ENCODE measurements around the gene SLC35A2.

DNA sequence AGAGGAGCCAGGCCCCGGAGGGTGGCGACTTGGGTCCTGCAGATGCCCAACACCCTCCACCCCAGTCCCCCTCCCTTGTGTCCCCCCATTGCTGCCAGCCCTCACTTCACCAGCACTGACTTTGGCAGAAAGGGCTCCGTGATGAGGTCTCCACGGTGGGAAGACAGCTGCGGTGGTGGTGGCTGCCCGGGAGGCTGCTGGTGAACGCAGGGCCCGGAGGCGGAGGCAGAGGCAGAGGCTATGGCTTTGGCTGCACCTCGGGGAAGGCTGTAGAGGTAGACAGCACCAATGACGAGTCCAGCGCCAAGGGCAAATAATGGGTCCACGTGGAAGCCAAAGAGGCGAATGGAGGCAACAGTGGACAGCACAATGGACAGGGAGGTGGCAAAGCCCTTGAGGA lies 6.8 kb downstream of the SLC35A2 start:
- TF ChIP-seq POLR2A (IDR thresholded peaks at IDR 0.05) = no peak
- TF ChIP-seq, protein P1, sequence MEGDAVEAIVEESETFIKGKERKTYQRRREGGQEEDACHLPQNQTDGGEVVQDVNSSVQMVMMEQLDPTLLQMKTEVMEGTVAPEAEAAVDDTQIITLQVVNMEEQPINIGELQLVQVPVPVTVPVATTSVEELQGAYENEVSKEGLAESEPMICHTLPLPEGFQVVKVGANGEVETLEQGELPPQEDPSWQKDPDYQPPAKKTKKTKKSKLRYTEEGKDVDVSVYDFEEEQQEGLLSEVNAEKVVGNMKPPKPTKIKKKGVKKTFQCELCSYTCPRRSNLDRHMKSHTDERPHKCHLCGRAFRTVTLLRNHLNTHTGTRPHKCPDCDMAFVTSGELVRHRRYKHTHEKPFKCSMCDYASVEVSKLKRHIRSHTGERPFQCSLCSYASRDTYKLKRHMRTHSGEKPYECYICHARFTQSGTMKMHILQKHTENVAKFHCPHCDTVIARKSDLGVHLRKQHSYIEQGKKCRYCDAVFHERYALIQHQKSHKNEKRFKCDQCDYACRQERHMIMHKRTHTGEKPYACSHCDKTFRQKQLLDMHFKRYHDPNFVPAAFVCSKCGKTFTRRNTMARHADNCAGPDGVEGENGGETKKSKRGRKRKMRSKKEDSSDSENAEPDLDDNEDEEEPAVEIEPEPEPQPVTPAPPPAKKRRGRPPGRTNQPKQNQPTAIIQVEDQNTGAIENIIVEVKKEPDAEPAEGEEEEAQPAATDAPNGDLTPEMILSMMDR (IDR thresholded peaks at IDR 0.05) = no peak

All from right lobe of liver (tissue), 4 donors.